Ovary (tissue), 3 donors: ENCODE measurements around the gene CDKL4.

Experiments
- CTCF ChIP-seq, 3 donors: fragments of 450-650 bp in 2 of 3; fragments of 200-600 bp in 1 of 3; IDR thresholded peaks; one replicate each; pipeline versions ENCODE4 v1.5.1 to v1.8.0; 2016 to 2022; ENCODE audit warnings: antibody characterized with exemption in 3 of 3, mild to moderate bottlenecking in 1 of 3
- POLR2A ChIP-seq: fragments of 450-650 bp; IDR thresholded peaks from one replicate; pipeline ENCODE4 v1.6.1; 2017; ENCODE audit warnings: antibody characterized with exemption, mild to moderate bottlenecking, moderate library complexity
- donor health status: DM: no; HTN: no; CAD: no.

DNA sequence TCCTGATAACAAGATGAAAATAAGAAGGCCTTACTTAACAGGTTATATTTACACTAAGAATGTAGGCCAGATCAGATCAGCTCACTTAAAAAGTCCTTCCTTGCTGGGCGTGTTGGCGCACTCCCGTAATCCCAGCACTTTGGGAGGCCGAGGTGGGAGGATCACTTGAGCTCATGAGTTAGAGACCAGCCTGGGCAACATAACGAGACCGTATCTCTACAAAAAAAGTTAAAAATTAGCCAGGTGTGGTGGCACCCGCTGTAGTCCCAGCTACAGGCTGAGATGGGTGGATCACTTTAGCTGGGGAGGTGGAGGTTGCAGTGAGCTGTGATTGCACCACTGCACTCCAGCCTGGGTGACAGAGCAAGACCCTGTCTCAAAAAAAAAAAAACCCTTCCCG lies 69.7 kb downstream of the CDKL4 start:
- TF ChIP-seq POLR2A (no peak), CTCF (IDR thresholded peaks at IDR 0.05) (no peak)
